ENCODE measurements around the gene C3orf20.
"Not testable (repeated sequence)": the region's sequence is repeated elsewhere in the genome, so short reads cannot be mapped to it uniquely, and the experiment has no call there.

Gene C3orf20

DNA sequence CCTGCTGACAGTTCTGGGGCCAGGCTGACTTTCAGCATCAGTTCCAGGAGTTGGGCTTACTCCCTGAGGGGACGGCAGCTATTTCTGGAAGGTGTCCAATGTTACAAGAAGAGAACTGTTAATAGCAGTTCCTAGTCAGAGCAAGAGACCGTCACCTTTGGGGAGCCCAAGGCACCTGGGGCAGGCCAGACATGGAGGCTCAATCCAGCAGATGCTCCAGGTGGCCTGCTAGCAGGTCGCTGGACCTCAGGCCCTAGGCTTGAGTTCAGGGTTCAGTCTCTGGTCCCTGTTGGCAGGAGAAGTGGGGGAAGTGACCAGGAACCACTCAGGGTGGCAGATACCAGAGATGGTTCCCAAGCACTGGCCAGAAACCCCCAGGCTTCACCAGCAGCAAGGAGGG is 25.9 kb downstream of the C3orf20 start:
- no peak for DNase-seq (ENCODE audit: low read depth)

DNA sequence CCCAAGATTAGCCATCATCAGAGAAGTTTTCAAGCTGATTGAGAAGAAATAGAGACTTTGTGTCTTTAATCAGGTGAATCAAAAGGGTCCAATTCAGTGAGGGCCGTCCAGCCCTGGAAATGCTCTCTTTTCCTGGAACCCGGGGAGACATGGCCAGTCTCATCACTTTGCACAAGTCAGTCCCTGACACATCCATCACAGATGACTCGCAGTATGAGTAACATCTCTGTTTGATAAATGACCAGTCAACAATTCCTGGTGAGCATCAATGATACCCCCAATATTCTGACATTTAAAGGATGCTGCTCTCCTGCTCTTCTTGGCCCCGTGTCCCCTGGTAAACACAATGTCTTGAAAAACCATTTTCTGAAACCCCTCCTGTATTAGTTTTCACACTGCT is 26.7 kb downstream of the C3orf20 start:
- no peak for DNase-seq (ENCODE audit: low read depth)

- DNase-seq (ENCODE audit: low read depth) = no peak
These were observed 28.3 kb downstream of the C3orf20 start for GRCh38 chr3:14703128-14703750.

GRCh38 chr3:14703791-14704190 is 28.9 kb downstream of the C3orf20 start:
- no peak for DNase-seq (ENCODE audit: low read depth)

DNA sequence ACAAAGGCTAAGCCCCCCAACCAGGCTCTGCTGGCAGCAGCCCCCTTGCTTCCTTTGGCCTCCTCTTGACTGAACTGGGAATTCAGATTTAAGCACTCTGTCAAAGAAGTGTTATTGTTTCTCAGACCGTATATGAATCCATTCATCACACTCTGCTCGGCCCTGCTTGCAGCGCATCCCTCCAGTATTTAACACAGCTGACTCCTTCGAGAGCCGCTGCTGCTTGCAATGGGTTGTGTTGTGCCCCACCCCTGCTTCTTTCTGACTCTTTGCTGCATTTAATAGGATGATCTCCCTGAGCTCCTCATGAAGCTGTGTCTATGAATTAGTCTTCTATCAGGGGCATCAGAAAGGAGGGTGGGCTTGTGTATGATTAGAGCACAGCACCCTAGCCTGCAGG is 31.2 kb downstream of the C3orf20 start:
- DNase-seq (ENCODE audit: low read depth) = no peak

GRCh38 chr3:14716591-14716990 is 41.6 kb downstream of the C3orf20 start:
- DNase-seq (ENCODE audit: low read depth) = no peak

- no peak for DNase-seq (ENCODE audit: low read depth)
These were observed 42.4 kb downstream of the C3orf20 start for GRCh38 chr3:14717307-14717706.

GRCh38 chr3:14718539-14718938 is 43.6 kb downstream of the C3orf20 start:
- no peak for DNase-seq (ENCODE audit: low read depth)

- DNase-seq (ENCODE audit: low read depth) = no peak
These were observed 44.1 kb downstream of the C3orf20 start for GRCh38 chr3:14719006-14719405.

- DNase-seq (ENCODE audit: low read depth) = no peak
These were observed 46.4 kb downstream of the C3orf20 start for GRCh38 chr3:14721126-14721864.

GRCh38 chr3:14725013-14725412 is 50.1 kb downstream of the C3orf20 start:
- DNase-seq (ENCODE audit: low read depth) = no peak

GRCh38 chr3:14725564-14726440 is 50.9 kb downstream of the C3orf20 start:
- no peak for DNase-seq (ENCODE audit: low read depth)

GRCh38 chr3:14726441-14726780 is 51.5 kb downstream of the C3orf20 start:
- DNase-seq (ENCODE audit: low read depth) = no peak

- DNase-seq (ENCODE audit: low read depth) = no peak
These were observed 53.2 kb downstream of the C3orf20 start for GRCh38 chr3:14728113-14728512.

- no peak for DNase-seq (ENCODE audit: low read depth)
These were observed 55.9 kb downstream of the C3orf20 start for GRCh38 chr3:14730703-14731382.

- no peak for DNase-seq (ENCODE audit: low read depth)
These were observed 66.0 kb downstream of the C3orf20 start for GRCh38 chr3:14740983-14741382.

DNA sequence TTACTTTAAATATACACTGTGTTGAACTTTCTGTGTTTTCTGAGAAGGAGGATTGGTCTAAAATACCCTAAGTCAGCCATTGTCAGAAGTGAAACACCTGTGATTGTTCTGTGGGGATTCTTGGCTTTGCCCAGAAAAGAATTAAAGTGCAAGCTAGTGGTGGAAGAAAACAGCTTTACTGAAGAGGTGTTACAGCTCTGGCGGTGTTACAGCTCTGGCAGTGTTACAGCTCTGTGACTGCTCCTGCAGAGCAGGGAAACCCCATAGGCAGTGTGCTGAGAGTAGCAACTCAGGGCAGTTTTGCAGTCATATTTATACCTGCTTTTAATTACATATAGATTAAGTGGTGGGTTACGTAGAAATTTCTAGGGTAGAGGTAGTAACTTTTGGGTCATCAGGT is 66.6 kb downstream of the C3orf20 start:
- DNase-seq (ENCODE audit: low read depth) = no peak

DNA sequence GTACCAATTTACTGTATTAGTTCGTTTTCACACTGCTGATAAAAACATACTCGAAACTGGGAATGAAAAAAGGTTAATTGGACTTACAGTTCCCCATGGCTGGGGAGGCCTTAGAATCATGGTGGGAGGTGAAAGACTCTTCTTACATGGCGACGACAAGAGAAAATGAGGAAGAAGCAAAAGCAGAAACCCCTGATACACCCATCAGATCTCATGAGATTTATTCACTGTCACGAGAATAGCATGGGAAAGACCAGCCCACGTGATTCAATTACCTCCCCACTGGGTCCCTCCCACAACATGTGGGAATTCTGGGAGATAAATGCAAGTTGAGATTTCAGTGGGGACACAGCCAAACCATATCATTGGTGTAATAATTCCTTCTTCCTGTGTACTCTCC is 69.6 kb downstream of the C3orf20 start:
- no peak for DNase-seq (ENCODE audit: low read depth)

DNA sequence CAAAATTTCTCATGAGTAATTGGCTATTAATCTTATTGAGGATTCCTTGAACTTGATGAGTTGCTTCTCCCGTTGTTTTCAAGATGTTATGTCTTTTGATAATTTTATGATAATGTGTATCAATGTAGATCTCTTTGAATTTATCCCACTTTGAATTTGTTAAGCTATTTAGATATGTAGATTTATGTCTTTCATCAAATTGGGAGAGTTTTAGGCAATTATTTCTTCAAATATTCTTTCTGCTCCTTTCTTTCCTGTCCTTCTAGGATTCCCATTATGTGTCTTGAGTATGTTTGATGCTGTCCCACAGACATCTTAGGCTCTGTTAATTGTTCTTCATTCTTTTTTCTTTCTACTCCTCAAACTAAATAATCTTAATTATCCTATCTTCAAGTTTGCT is 75.7 kb downstream of the C3orf20 start:
- no peak for DNase-seq (ENCODE audit: low read depth)

DNA sequence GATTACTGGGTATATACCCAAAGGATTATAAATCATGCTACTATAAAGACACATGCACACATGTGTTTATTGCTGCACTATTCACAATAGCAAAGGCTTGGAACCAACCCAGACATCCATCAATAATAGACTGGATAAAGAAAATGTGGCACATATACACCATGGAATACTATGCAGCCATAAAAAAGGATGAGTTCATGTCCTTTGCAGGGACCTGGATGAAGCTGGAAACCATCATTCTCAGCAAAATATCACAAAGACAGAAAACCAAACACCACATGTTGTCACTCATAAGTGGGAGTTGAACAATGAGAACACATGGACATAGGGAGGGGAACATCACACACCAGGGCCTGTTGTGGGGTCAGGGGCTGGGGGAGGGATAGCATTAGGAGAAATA is 78.0 kb downstream of the C3orf20 start:
- DNase-seq (ENCODE audit: low read depth) = not testable (repeated sequence)

GRCh38 chr3:14757153-14757700 is 82.3 kb downstream of the C3orf20 start:
- DNase-seq (ENCODE audit: low read depth) = no peak

DNA sequence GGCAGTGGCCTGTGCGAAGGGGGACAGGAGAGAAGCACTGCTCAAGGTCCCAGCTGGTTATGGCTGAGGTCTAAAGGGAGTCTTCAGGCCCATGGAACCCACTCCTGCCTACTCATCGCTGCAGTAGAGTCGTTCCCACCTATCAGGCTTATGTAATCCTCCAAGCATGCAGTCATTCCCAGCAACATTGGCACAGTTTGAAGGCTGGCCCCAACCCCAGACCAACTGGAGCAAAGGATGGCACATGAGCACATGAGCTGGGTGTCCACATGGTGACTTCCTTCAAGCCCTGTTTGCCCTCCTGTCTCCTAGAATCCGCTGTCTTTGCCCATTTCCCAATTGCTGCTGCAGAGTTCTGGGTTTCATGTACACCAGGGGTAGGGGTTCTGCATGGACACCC is 83.4 kb downstream of the C3orf20 start:
- no peak for DNase-seq (ENCODE audit: low read depth)

All from activated T-cell treated with anti-CD3 and anti-CD28 coated beads for 24 hours (primary cell).